ENCODE results near the gene RALY. TPM values are rescaled to one million over a fixed set of nuclear protein-coding genes. Genes with fewer than 3 reads are reported as not detected.

Gene RALY
- total RNA-seq, 1 donor from 2014 or later, result 78.5 TPM

- Histone ChIP-seq H3K27ac (no peak overlapping the region), H3K4me3 (no peak overlapping the region), H3K36me3 (no peaks in the 10 kb centered on the region), H3K9me3 (no peaks in the 10 kb centered on the region), H3K27me3 (no peaks in the 10 kb centered on the region), H3K4me1 (no peaks in the 10 kb centered on the region)
- intact Hi-C loops (cut with DNase I), result no loop called here
- no peak for DNase-seq (ENCODE audit: low spot score in 2 of 2)
- TF ChIP-seq, protein P1, sequence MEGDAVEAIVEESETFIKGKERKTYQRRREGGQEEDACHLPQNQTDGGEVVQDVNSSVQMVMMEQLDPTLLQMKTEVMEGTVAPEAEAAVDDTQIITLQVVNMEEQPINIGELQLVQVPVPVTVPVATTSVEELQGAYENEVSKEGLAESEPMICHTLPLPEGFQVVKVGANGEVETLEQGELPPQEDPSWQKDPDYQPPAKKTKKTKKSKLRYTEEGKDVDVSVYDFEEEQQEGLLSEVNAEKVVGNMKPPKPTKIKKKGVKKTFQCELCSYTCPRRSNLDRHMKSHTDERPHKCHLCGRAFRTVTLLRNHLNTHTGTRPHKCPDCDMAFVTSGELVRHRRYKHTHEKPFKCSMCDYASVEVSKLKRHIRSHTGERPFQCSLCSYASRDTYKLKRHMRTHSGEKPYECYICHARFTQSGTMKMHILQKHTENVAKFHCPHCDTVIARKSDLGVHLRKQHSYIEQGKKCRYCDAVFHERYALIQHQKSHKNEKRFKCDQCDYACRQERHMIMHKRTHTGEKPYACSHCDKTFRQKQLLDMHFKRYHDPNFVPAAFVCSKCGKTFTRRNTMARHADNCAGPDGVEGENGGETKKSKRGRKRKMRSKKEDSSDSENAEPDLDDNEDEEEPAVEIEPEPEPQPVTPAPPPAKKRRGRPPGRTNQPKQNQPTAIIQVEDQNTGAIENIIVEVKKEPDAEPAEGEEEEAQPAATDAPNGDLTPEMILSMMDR (IDR thresholded peaks at IDR 0.05), result no peak
Measured at GRCh38 chr20:33981347-33981746, 12.4 kb upstream of the RALY start.

GRCh38 chr20:33981964-33982363, 11.7 kb upstream of the RALY start:
- Histone ChIP-seq H3K27me3 (no peaks in the 10 kb centered on the region), H3K27ac (no peak overlapping the region), H3K36me3 (no peaks in the 10 kb centered on the region), H3K4me3 (no peak overlapping the region), H3K9me3 (no peaks in the 10 kb centered on the region), H3K4me1 (no peaks in the 10 kb centered on the region)
- TF ChIP-seq, protein P1 (IDR thresholded peaks at IDR 0.05), result no peak
- intact Hi-C loops (cut with DNase I), result no loop called here
- no peak for DNase-seq (ENCODE audit: low spot score in 2 of 2)

GRCh38 chr20:33983371-33983770, 10.3 kb upstream of the RALY start:
- Histone ChIP-seq H3K9me3 (no peaks in the 10 kb centered on the region), H3K4me1 (no peaks in the 10 kb centered on the region), H3K4me3 (no peak overlapping the region), H3K27ac (no peak overlapping the region), H3K27me3 (no peaks in the 10 kb centered on the region), H3K36me3 (no peaks in the 10 kb centered on the region)
- TF ChIP-seq, protein P1 (IDR thresholded peaks at IDR 0.05), result no peak
- DNase-seq (ENCODE audit: low spot score in 2 of 2), result no peak
- intact Hi-C loops (cut with DNase I), result no loop called here

DNA sequence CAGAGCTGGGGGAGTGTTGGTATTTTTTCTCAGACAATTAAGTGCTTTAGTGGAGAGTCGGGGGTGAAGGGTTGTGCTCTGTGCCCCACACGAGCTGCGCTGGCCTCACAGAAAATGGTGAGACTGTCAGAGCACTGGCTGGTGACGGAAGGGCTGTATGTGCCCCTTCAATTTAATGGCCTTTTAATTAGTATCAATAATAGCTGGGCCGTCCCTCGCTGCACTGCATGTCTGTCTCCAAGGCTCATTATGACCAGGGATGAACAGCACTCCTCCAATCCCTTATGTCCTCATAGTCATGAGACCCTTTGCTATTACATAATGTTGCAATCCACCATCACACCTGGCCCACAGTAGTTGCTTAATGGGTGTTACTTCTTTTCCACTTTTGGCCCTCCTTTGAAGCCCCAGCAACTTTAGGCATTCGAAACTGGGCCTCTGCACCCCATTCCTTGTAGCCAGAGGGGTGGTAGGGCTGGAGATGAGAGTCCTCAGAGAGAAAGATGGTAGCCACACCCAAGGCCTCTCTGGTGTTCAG, 9.5 kb upstream of the RALY start:
- TF ChIP-seq, protein P1 (IDR thresholded peaks at IDR 0.05), result no peak
- intact Hi-C loops (cut with DNase I), result no loop called here

DNA sequence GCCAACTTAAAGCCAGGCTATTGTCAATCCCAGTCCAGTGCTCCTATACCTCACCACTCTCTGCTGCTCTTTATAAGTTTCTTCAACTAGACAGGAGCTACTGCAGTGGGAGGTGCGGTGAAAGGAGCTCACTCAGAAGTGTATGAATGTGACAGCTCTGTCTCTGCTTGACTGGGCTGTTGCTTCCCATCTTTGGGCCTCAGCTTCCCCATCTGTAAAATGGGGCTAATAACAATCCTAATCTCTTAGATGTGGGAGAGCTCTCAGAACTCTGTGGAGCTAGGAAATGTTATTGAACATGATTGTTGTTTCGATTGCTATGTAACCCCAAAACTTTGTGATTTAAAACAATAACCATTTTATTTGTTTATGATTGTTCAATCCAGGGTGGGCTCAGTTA, 8.4 kb upstream of the RALY start:
- no peak for DNase-seq (ENCODE audit: low spot score in 2 of 2)
- Histone ChIP-seq H3K4me1 (no peaks in the 10 kb centered on the region), H3K9me3 (no peaks in the 10 kb centered on the region), H3K27ac (no peak overlapping the region), H3K27me3 (no peaks in the 10 kb centered on the region), H3K36me3 (no peaks in the 10 kb centered on the region), H3K4me3 (no peak overlapping the region)
- TF ChIP-seq, protein P1 (IDR thresholded peaks at IDR 0.05), result no peak
- intact Hi-C loops (cut with DNase I), result no loop called here

More for the DNA sequence above, 9.5 kb upstream of the RALY start:
- Histone ChIP-seq H3K9me3 (no peaks in the 10 kb centered on the region), H3K4me1 (no peaks in the 10 kb centered on the region), H3K4me3 (no peak overlapping the region), H3K27ac (no peak overlapping the region), H3K27me3 (no peaks in the 10 kb centered on the region), H3K36me3 (no peaks in the 10 kb centered on the region)
- no peak for DNase-seq (ENCODE audit: low spot score in 2 of 2)

GRCh38 chr20:33985830-33986229, 7.9 kb upstream of the RALY start:
- DNase-seq (ENCODE audit: low spot score in 2 of 2), result no peak
- no peak overlapping the region for H3K27ac ChIP-seq
- no peaks in the 10 kb centered on the region for H3K9me3 ChIP-seq
- no peaks in the 10 kb centered on the region for H3K4me1 ChIP-seq
- H3K36me3 ChIP-seq, result no peaks in the 10 kb centered on the region
- no peaks in the 10 kb centered on the region for H3K27me3 ChIP-seq
- H3K4me3 ChIP-seq, result no peak overlapping the region
- TF ChIP-seq, protein P1 (IDR thresholded peaks at IDR 0.05), result no peak
- intact Hi-C loops (cut with DNase I), result no loop called here
